Measurements from ENCODE around the gene SAMD14.

DNA sequence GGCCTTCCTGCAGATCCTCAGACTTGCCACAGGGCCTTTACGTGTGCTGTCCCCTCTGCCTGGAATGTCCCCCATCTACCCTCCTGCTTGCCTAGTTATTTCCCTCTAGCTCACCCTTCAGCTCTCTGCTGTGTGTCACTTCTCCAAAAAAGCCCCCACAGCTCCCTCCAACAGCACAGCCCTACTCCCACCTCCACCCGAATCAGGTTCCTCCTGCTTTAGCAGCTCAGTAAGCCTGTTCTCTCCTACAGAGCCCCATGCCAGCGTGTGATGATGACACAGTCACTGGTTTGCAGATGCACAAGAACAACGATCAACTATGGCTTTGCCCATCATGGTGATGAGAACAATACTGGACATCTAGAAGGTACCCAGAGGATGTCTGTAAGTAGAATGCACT, 7.1 kb upstream of the SAMD14 start:
- TF ChIP-seq, protein P1, sequence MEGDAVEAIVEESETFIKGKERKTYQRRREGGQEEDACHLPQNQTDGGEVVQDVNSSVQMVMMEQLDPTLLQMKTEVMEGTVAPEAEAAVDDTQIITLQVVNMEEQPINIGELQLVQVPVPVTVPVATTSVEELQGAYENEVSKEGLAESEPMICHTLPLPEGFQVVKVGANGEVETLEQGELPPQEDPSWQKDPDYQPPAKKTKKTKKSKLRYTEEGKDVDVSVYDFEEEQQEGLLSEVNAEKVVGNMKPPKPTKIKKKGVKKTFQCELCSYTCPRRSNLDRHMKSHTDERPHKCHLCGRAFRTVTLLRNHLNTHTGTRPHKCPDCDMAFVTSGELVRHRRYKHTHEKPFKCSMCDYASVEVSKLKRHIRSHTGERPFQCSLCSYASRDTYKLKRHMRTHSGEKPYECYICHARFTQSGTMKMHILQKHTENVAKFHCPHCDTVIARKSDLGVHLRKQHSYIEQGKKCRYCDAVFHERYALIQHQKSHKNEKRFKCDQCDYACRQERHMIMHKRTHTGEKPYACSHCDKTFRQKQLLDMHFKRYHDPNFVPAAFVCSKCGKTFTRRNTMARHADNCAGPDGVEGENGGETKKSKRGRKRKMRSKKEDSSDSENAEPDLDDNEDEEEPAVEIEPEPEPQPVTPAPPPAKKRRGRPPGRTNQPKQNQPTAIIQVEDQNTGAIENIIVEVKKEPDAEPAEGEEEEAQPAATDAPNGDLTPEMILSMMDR (IDR thresholded peaks at IDR 0.05), result no peak
- TF ChIP-seq POLR2A (IDR thresholded peaks at IDR 0.05), result no peak
- TF ChIP-seq POLR2AphosphoS5 (IDR thresholded peaks at IDR 0.05), result no peak

Data from upper lobe of left lung (tissue), 4 donors.